ENCODE data around the gene FBXO38. TPM values are rescaled to one million over a fixed set of nuclear protein-coding genes. Genes with fewer than 3 reads are reported as not detected.
"Not testable (repeated sequence)": the region's sequence is repeated elsewhere in the genome, so short reads cannot be mapped to it uniquely, and the experiment has no call there.

The FBXO38 gene
- total RNA-seq, 1 experiment from 2014 or later, result 32.2 TPM

- not testable (repeated sequence) for DNase-seq (ENCODE audit: low read depth)
Observed at GRCh38 chr5:148468746-148469145, 85.0 kb downstream of the FBXO38 start.

GRCh38 chr5:148469501-148469935 lies 85.8 kb downstream of the FBXO38 start:
- peak; percentile 73 for DNase-seq (ENCODE audit: low read depth)

- no peak for DNase-seq (ENCODE audit: low read depth)
Observed at GRCh38 chr5:148471379-148471778, 87.6 kb downstream of the FBXO38 start.

GRCh38 chr5:148474025-148474511 lies 90.3 kb downstream of the FBXO38 start:
- DNase-seq (ENCODE audit: low read depth), result peak; percentile 10

- no peak for DNase-seq (ENCODE audit: low read depth)
Observed at GRCh38 chr5:148476302-148476701, 92.5 kb downstream of the FBXO38 start.

- DNase-seq (ENCODE audit: low read depth), result no peak
Observed at GRCh38 chr5:148477429-148477828, 93.7 kb downstream of the FBXO38 start.

- DNase-seq (ENCODE audit: low read depth), result no peak
Observed at GRCh38 chr5:148482196-148482595, 98.4 kb downstream of the FBXO38 start.

DNA sequence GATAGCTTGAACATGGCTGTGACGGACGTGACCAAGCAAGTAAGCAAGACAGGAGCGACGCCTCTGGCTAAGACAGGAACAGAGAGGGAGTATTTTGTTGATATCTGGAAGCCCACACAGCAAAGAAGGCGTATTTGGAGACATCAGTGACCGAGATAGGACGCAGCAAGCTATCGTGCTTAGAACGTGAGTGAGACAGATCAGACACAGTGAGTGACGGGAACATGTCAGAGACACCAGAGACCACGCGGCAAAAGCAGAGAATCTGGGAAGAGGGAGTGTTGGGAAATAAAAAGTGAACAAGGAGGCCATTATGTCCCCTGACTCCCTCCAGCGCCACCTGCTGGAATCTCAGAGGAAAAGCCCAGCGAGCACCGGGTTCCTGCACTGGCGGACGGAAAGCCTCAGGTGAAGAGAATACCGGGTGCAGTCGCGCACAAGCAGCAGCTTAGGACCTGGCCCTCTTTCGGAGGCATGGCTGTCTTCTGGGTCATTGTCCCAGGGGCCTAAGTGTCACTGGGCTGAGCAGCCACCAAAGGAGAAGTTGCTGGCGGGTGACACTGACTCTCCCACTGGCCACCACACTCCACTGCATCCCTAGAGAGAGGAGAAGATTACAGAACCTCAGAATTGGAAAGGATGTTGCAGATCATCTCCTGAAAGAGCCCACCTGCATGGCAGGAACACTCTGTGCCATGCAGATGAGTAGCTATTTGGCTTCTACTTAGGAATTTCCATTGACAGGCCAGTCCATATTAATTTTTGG lies 99.1 kb downstream of the FBXO38 start:
- peak; percentile 71 for DNase-seq (ENCODE audit: low read depth)

DNA sequence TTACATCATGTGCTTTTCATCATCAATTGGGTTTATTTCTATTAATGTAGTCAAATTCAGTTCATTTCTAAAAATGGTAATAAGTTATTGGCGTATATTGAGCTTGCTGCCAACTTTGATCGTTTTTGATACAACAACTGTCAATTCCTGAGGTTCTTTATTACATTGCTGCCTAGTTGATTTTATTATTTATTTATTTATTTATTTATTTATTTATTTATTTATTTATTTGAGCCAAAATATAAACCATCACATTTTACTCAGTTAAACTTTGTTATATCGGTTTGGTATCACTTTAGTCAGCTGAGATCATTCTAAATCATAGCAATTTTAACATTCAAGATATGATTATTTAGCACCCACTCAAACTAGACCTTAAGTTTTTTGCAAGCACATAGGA lies 100.0 kb downstream of the FBXO38 start:
- DNase-seq (ENCODE audit: low read depth), result no peak

- no peak for DNase-seq (ENCODE audit: low read depth)
Observed at GRCh38 chr5:148484651-148485050, 100.9 kb downstream of the FBXO38 start.

DNA sequence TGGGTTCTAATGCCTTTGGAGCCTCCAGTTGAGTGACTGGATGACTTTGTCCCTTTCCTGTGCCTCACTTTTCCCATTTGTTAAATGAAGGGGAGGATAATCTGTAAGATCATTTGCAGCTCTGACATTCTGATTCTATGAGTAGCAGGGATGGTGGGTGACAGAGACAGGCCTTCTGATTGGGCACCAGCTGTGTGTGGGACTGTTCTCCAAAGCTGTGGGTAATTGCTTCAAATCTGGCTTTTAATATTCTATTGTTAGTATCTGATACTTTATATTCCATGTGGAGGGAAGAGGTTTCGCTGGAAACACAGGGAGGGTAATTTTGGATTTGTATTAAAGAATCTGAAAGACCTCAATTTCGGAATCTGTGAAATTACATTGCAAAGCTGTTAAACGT lies 102.7 kb downstream of the FBXO38 start:
- no peak for DNase-seq (ENCODE audit: low read depth)

GRCh38 chr5:148488757-148489156 lies 105.0 kb downstream of the FBXO38 start:
- DNase-seq (ENCODE audit: low read depth), result no peak

DNA sequence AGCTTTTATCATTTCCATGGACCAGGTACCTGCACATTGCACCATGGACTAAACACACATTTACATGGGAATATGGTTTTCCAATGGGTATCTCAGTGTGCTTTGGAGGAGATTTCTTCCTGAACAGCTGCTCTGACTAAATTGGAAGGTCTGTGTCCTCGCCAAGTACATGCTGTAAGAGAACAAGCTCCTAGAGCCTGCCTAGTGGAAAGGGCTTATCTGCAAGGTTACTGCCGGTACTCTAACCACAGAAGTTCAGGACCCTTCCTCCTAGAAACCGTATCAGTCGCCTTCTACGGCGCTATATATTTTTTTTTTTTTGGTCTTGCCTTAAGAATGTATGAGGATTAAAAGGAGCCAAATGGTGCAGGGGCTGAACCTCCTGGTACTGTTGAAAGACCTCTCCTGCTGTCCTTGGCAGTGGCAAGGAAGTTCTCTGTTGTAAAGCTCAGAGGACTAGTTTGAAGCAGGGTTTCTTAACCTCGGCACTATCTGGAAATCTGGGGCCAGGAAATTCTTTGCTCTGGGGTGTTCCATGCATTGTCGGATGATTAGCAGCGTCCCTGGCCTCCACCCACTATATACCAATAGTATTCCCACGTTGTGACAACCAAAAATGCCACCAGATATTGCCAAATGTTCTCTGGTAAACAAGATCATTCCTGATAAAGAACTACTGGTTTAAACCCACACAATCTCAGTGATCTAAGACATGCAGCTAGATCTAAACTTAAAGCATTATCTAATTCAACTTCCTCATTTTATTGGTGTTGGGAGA lies 107.4 kb downstream of the FBXO38 start:
- DNase-seq (ENCODE audit: low read depth), result no peak

GRCh38 chr5:148491793-148492184 lies 108.0 kb downstream of the FBXO38 start:
- no peak for DNase-seq (ENCODE audit: low read depth)

DNA sequence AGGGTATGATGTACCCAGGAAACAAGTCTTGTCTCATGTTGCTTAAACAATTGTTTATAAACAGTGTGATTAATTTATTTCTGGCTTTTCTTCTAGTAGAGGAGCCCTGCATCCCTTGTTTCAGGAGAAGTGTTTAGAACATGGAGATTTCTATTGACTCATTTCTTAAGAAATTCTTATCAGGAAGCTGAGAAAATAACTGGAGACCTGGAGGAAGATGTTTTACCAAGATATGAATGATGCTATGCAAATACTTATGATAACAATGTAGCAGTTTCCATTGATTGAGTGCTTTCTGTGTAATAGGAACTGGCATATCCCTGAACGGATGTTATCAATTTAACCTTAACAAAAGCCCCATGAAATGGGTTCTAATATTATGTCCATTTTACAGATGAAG lies 108.6 kb downstream of the FBXO38 start:
- no peak for DNase-seq (ENCODE audit: low read depth)

Small RNA genes lying within 50 kb of the gene (small RNA-seq; reads per million reads assigned to genes)
- not detected for gene RF00017

Other genes starting within 250 kb of the FBXO38 start
- gene SPINK14, start 215.4 kb upstream of the FBXO38 start, total RNA-seq (2014; rRNA removed; shearing (Covaris generic)), result not detected in 2 replicates
- gene SPINK6, start 180.9 kb upstream of the FBXO38 start, total RNA-seq (2014; rRNA removed; shearing (Covaris generic)), result 1.2 TPM in 1 of 2 replicates, not detected in the other
- not detected in 2 replicates for gene MARCOL, start 145.4 kb upstream of the FBXO38 start, total RNA-seq (2014; rRNA removed; shearing (Covaris generic))
- 0.30 TPM in 1 of 2 replicates, not detected in the other for gene SPINK13, start 115.2 kb upstream of the FBXO38 start, total RNA-seq (2014; rRNA removed; shearing (Covaris generic))
- gene SPINK7, start 71.5 kb upstream of the FBXO38 start, total RNA-seq (2014; rRNA removed; shearing (Covaris generic)), result not detected in 2 replicates
- gene SPINK9, start 48.4 kb upstream of the FBXO38 start, total RNA-seq (2014; rRNA removed; shearing (Covaris generic)), result not detected in 2 replicates